Brain pericyte (primary cell): Measurements from ENCODE around the gene SCN4A.

ENCODE experiments used
- DNase-seq: peaks from one replicate; pipeline ENCODE4 v3.0.0-alpha.2; 2012; ENCODE audit warnings: low read depth, low spot score

SCN4A gene

GRCh38 chr17:63955232-63955631 lies 17.5 kb downstream of the SCN4A start:
- DNase-seq = no peak

GRCh38 chr17:63954402-63955063 lies 18.2 kb downstream of the SCN4A start:
- no peak for DNase-seq

- no peak for DNase-seq
Observed at GRCh38 chr17:63950940-63951907, 21.5 kb downstream of the SCN4A start.

GRCh38 chr17:63949576-63950250 lies 23.0 kb downstream of the SCN4A start:
- DNase-seq = no peak

- DNase-seq = no peak
Observed at GRCh38 chr17:63948521-63948920, 24.2 kb downstream of the SCN4A start.

- no peak for DNase-seq
Observed at GRCh38 chr17:63947711-63948330, 24.9 kb downstream of the SCN4A start.

- no peak for DNase-seq
Observed at GRCh38 chr17:63946440-63947363, 26.0 kb downstream of the SCN4A start.

GRCh38 chr17:63945784-63946439 lies 26.8 kb downstream of the SCN4A start:
- no peak for DNase-seq

- DNase-seq = no peak
Observed at GRCh38 chr17:63944736-63945499, 27.8 kb downstream of the SCN4A start.

- DNase-seq = no peak
Observed at GRCh38 chr17:63943745-63944144, 29.0 kb downstream of the SCN4A start.

- no peak for DNase-seq
Observed at GRCh38 chr17:63942309-63942985, 30.3 kb downstream of the SCN4A start.

- no peak for DNase-seq
Observed at GRCh38 chr17:63941751-63942150, 31.0 kb downstream of the SCN4A start.

GRCh38 chr17:63941162-63941561 lies 31.6 kb downstream of the SCN4A start:
- DNase-seq = no peak

- DNase-seq = no peak
Observed at GRCh38 chr17:63940584-63940983, 32.1 kb downstream of the SCN4A start.

- DNase-seq = no peak
Observed at GRCh38 chr17:63939884-63940283, 32.8 kb downstream of the SCN4A start.

GRCh38 chr17:63939401-63939800 lies 33.3 kb downstream of the SCN4A start:
- DNase-seq = no peak

GRCh38 chr17:63937920-63938319 lies 34.8 kb downstream of the SCN4A start:
- DNase-seq = no peak

- no peak for DNase-seq
Observed at GRCh38 chr17:63937319-63937718, 35.4 kb downstream of the SCN4A start.
